ENCODE data around the gene PRR5L.

Gene PRR5L

DNA sequence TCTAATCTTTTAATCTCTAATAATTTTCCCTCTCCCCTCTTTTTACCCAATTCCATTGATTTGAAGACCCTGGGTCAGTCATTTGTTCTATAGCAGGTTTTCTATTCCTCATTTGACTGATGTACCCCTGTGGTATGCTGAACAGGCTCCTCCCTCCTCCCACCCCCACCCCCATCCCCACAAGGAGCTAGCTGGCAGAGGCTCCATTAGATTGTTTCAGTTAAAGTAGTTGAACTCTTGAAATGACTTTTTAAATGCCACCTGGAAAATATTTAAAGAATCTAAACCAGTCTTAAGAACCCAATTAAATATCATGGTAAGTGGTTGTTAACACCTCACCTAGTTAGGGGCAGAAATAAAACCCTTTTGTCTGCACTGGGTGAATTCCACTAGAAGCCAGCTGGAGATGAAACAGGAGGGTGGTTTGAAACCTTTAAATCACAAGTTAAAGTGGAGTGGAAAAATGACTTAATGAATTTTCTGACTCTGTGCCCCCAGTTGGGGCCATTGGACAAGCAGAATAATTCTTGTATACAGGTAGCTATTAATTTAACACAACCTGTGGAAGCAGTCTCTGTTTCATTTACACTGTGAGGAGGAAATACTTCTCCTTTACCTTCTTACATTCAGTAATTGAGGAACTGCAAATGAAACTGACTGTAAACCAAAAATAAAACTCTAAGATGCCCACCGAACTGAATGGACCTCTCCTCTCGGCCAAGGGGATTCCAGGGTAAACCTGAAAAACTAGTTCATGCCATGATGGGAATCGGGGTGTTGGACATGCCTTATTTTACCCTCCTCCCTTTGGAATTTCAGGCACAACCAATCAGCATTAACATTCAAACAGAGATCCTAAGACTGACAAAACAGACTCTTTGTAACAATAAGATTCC is 30.7 kb downstream of the PRR5L start:
- no peak for DNase-seq (ENCODE audit: low spot score)

DNA sequence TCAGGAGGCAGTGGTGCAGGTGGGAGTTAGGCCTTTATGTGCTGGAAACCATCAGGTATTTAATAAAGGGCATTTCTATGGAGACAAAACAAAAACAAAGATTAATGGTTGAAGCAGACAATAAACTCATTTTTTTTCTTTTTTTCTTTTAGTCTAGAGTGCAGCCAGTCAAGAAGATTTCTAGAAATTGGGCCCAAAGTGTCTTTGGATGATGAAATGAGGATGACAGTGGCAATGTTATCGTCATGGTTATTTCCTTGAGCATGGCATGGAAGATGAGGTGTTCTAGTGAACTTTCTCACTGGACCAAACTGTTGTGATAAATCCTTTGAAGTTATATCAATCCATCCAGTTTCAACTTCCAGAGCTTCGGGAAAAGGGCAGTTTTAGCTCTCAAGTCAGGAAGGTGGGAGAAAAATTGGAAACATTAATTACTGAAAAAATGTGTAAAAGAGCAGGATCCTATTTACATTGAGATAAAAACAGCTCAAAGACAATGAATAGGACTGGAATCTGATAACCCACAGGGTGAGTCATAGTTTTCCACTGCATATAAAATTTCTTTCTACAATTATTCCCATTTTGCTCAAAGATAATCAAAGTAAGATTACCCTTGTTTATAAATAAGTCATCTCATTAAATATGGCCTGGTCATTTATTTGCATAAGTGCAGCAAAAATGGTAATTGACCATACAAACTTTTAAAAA is 33.0 kb downstream of the PRR5L start:
- DNase-seq (ENCODE audit: low spot score), result no peak

DNA sequence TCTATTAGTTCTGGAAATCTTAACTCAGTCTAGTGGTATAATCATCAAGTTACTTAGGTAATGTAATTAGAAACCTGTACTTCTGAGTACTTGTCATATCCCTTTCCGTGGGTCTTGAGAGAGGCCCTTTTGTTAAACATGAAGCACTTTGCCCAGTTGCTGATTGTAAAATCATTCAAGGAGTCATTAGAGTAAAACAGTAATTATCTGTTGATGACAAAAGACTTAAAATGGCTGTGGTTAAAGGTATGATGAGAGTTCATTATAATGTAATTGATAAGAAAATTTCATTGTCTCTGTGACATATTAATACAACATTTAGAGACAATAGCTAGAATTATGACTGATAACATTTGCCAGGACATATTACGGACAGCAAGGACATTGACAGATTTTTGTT is 34.3 kb downstream of the PRR5L start:
- no peak for DNase-seq (ENCODE audit: low spot score)

DNA sequence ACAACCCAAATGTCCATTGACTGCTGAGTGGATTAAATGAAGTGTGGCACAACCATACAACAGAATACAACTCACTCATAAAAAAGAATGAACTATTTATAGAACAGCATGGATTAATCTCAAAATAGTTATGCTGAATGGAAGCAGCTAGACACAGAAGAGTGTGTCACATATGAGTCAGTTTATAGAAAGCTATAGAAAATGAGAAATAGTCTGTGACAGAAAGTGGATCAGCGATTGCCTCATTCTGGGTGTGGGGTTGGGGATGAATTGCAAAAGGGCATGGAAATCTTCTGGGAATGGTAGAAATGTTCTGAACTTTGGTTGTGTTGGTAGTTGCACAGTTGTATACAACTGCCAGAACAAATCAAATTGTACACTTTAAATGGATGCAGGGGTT is 37.4 kb downstream of the PRR5L start:
- no peak for DNase-seq (ENCODE audit: low spot score)

DNA sequence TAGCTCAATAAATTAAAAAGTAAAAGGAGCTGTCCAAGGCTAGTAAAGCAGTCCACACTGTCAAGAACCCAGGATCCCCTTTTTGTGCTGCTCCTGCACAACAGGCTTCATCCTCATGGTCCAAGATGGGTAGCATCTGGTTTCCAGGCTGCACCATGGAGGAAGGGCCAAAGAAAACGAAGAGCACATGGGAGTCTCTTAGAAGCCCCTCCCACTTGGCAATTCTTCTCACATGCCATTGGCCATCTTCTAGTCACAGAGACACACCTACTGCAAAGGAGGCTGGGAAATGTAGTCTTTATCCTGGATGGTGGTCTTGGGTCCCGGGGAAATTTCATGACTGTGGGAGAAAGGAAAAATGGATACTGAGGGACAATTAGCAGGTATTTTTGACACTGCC is 37.8 kb downstream of the PRR5L start:
- DNase-seq (ENCODE audit: low spot score), result peak; percentile 26

DNA sequence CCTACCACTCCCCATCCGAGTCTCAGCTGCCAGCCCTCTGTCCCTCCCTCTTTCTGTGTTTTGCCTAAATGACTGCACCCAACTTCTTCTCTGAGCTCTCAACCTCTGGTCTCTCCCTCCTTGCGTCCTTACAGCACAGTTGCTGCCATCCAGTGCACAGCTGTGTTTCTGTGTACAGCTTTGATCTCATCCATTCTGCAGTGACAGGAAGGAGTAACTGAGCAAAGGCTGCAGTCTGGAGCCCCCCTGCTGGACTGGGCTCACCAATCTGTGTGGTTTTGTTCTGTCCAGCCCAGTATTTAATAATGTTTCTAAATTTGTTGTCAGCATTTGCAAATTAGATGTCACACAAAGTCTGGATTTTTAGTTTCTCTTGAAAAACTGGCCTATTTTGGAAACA is 43.8 kb downstream of the PRR5L start:
- no peak for DNase-seq (ENCODE audit: low spot score)

DNA sequence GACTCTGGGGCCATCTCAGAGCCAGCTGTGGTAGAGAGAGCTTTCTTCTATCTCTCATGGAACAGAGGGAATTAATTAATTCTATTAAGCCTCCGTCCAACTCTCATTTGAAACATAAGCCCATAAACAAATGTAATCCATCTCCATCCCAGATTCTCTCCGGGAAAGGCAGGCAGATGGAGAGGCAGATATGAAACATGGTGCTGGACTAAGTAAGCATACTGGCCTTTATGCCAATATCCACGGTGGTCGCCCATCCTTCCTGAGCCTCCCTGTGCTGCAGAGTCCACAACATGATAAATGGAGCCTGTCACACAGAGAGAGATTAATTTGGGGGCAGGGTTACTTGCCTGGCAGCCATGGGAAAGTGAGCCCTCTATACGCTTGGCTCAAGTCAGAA is 44.8 kb downstream of the PRR5L start:
- no peak for DNase-seq (ENCODE audit: low spot score)

DNA sequence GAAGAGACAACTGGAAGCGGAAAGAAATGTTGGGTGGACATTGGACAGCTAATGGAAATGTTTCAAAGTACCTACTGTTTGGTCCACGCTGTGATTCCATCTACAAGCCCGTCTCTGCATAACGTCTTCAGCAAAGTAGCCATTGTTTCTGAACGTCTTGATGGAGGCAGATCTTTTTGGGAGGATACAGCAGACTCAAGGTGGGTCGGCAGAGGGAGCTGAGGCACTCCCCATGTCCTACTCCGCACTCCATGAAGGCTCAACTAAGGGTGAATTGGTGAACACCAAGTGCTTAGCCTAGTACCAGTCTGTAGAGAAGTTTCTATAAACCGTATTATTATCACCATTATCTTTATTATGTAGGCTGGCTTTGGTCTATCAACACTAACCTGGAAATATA is 45.8 kb downstream of the PRR5L start:
- DNase-seq (ENCODE audit: low spot score), result no peak

DNA sequence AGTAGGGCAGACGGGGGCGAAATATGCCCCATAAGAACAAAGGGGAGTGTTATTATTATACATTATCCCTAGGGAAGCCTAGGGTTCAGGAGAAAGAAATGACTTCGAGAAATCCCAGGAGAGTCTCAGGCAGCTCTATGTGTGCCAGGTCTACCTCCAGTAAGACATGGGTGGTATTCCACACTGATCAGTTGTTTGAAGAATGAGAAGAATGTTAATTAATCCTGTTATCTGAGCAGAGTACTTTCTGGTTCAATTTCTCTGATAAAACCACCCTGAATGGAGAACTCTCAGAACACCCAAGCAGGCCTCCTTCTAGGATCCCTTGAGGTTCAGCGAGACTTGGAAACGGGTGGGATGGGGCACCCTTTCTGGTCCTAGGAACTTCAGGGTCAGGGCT is 46.2 kb downstream of the PRR5L start:
- DNase-seq (ENCODE audit: low spot score), result no peak

DNA sequence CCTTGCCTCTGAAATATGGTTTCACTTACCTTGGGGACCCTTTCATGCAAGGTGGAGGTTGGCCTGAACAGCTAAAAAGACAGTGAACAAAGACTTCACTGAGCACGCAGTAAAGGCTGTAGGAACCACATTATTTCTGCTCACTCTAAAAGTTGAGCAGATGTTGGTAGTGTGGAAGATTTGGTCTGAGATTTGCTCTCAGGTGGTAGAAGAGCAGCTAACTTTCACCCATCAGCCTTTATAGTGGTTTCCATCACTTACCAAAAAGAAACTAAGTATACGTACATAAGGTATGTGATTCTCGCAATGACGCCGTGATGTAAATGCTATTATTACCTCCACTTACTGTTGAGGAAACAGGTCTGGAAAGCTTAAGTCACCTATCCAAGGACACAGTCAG is 47.3 kb downstream of the PRR5L start:
- DNase-seq (ENCODE audit: low spot score), result no peak

DNA sequence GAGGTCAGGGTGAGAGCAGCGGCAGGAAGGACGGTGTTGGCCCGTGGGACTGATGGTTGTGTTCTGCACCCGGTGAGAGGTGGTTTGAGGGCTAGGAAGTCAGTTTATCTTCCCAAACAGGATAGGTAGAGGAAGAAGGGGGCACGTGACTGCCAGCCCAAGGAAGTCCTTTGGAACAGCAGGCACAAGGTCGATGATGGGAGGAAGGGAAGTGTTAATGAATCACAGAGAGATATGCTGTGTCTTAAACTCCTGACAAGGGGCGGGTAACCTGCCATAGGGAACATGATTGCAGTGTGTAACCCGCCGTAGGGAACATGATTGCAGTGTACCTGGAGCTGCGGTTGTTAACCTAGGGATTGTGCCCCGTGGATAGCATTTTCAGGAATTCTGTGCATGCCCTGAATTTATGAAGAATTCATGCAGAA is 49.0 kb downstream of the PRR5L start:
- DNase-seq (ENCODE audit: low spot score), result no peak

DNA sequence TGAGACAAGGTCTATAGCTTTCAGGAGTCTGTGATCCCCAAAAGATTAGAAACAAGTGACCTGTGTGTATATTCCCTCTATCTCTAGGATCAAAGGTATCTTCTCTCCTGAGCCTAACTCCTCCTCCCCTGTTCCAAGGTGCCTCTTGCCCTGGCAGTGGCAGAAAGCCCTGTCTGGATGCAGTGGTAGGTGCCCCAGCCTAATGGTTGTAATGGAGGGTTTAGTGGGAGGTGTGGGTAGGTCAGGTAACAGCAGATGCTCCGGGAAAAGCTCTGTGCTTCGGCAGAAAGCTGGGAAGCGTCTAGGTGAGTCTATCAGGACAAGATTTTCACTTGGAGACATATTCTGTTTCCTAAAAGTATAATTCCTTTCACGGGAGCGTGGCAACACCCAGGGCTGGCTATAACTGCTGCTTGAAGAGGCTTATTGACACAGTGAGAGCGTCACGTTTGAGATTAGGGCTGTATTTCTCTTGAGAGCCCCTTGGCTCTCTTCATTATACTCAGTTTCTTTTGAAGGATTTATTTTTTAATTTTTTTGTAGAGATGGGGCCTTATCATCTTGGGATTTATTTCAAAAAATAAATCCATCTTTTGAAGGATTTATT is 49.5 kb downstream of the PRR5L start:
- DNase-seq (ENCODE audit: low spot score), result no peak

DNA sequence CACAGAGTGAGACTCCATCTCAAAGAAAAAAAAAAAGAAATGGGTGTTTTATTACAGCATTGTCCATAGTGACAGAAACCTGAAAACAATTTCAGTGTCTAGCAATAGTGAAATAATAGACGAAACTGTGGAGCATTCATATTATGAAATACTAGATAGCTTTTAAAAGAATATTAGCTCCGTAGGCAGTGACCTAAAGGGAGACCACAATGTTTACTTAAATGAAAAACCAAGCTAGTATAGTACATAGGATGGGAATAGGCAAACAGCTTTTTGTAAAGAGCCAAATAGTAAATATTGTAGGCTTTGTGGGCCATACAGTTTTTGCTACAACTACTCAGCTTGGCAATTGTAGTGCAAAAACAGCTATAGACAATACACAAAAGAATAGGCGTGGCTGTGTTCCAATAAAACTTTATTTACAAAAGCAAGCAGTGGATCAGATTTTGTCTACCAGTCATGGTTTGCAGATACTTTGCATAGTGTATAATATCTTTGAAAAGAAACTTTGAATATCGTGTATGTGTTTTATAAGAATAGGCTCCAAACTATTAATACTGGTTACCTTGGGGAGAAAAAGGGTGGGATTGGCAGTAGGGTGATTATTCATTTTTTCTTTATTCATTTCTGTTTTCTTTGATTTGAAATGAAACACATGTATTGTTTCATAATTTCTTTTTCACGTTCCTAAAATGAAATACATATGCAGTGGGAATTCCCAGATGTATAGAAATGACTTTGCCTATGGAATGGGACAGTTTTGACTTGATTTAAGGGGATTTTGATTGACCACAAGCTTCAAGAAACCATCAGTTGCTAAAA is 50.7 kb downstream of the PRR5L start:
- DNase-seq (ENCODE audit: low spot score), result no peak

DNA sequence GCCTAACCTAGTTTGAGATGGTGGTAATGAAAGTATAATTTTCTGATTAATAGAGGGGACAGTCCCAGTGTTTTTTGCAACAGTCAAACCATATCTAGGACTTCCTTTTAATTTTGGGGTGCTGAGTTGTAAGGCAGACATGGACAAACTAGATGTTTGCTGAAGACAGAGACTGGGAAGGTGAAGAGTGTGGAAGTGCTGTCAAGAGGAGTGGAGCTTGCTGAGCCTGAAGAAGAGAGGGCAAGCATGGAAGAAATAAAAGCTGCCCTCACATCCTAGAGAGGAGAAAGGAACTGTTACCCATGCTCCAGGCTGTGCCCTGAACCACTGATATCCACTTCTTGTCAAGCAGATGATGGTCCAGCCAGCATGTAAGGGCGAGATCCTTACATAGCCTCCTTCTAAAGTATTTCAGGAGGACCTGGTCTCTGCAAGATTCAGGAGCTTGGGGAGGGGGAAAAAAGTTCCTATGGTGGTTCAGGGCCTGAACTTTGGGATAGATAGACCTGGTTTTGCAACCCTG is 51.4 kb downstream of the PRR5L start:
- DNase-seq (ENCODE audit: low spot score), result no peak

DNA sequence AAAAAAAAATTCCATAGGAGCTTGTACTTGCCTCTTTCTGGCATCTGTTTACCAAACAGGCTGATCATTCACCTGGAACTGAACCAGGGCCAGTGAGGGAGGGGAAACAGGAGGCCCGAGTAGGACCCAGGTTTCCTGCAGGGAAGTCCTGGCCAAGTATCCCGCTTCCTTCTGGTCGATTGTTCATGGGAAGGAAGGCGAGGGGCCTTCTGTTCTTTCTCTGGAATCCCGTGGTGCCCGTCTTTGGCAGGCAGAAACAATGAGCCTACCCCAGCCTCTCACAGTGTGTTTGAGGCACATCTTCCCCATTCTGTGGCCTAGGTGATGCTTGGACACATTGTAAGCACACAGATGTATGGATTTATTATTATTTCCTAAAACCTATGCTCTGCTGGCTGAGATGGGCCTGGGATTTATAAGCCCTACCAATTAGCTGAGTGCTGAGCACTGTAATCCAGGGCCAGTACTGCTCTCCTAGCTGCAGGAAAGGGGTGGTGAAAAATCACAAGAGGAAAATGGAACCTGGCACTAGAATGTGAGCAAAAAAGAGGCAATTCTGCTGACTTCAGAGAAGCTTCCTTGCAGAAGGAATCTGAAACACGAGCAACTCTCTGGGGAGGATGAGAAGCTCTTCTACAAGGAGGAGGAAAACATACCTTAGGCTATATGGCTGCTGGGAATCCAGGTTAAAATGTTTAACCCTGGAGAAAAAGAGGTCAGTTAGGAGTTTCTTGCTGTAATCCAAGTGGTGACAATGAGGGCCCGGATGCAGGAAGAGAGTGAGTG is 53.5 kb downstream of the PRR5L start:
- DNase-seq (ENCODE audit: low spot score), result no peak

DNA sequence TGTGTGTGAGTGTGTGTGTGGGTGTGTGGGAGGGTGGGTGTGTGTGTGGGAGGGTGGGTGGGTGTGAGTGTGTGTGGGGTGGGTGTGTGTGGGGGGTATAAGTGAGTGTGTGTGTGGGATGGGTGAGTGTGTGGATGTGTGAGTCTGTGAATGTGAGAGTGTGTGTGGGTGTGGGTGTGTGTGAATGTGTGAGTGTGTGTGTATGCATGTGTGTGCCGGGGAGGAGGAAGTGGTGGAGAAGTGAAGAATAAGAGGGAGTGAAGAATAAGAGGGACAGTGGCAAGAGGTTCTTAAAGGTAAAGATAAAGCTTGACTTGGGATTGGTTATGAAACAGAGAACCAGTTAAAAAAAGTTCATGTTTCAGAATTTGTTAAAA is 54.0 kb downstream of the PRR5L start:
- no peak for DNase-seq (ENCODE audit: low spot score)

DNA sequence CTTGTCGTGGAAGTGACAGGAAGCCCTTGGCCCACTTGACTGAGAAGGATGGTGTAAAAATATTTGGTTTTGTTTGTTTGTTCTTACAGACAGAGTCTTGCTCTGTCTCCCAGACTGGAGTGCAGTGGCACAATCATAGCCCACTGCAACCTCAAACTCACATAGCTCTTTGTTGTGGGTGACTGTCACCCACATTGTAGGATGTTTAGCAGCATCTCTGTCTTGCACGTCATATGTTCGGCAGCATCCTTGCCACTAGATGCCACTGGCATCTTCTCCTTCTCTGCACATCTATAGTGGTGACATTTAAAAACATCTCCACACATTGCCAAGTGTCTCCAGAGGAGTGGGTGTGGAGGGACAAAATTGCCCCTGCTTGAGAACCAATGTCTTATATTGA is 56.8 kb downstream of the PRR5L start:
- DNase-seq (ENCODE audit: low spot score), result no peak

DNA sequence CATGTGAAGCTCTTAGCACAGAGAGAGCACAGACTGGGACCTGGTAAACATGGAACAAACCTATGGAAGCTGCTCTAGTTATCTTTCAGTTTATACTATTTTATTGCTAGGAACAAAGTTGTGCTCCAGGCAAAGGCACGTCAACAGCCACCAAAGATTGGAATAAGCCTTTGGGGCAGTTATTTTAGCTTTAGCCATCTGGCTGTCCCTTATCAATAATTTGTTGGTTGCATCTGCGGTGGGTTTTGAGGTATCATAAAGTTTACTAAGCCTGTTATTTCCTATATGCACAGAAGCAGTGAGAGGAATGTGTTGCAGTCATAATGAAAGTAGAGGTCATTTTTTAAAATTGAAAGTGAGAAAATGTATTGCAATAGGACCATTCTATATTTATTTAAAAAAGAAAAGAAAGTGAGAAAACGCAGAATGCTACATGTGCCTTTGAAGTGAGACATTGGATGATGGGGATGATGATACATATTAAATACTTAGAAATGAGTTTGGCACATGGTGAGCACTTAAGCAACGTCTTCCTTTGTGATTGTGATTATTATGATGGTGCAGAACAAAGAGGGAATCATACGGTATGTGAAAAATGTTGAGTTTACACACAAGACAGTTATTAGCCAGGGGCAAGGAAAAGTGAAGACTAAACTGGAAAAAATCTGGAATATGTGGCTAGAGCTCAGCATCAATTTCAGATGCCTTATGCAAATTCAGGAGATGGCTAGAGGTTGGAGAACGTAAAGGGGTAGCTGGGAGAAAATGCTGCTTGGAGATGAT is 58.3 kb downstream of the PRR5L start:
- DNase-seq (ENCODE audit: low spot score), result no peak

DNA sequence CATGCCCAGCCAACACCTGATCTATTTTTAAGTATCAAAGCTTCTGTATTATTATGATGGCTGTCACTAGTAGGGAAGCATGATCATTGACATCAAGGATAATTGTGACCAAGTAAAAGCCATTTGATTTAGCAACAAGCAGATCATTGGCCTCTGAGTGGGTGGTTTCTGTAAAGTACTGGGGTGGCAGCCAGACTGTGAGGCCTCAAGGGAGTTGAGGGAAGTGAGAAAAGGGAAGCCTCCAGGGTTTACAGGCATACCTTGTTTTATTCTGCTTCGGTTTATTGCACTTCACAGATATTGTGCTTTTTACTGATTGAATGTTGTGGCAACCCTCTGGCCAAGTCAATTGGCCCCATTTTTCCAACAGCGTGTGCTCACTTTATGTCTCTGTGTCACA is 60.1 kb downstream of the PRR5L start:
- no peak for DNase-seq (ENCODE audit: low spot score)

DNA sequence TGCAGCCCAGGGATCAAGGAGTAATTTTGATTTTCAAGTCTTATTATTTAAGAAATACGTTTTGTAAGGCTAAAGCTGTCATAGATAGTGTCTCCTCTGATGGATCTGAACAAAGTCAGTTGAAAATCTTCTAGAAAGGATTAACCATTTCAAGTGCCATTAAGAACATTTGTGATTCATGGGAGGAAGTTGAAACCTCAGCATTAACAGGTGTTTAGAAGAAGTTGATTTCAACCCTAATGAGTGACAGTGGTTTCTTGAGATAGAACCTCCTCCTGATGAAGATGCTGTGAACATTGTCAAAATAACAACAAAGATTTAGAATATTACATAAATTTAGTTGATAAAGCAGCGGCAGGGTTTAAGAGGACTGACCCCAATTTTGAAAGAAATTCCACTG is 61.7 kb downstream of the PRR5L start:
- DNase-seq (ENCODE audit: low spot score), result no peak

DNA sequence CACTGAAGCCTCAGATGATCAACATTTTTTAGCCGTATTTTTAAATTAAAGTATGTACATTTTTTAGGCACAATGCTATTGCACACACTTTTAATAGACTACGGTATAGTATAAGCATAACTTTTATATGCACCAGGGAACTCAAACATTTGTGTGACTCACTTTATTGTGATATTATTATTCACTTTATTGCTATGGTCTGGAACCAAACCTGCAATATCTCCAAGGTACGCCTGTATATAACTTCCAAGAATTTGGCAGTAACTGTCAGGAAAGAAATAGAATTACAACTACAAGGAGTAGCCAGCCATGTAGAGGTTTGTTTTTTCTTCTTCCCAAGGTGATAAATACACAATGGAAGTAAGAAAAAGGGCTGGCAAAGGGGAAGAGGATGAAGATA is 62.3 kb downstream of the PRR5L start:
- DNase-seq (ENCODE audit: low spot score), result no peak
